Measurements from ENCODE around the gene PEDS1.

DNA sequence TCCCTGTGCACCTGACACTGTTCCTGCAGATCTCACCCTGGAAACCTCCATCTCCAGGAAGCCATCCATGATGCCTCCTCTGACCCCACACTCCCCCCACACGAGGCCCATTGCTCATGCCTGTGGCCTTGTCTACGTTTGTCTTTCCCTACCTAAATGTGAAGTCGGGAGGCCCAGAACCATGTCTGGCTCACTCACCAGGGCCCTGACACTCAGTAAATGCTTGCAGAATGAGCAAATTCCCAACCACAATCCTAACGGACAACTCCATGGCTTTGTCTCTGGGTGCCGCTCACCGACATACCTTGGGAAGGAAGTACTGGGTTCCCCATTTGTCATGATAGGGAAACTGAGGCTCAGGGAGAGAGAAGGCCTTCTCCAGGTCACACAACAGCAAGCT is 7.3 kb downstream of the PEDS1 start:
- TF ChIP-seq CTCF (IDR thresholded peaks at IDR 0.05; ENCODE audit: insufficient read depth, low read depth, low read length) = no peak
- TF ChIP-seq EZH2 (IDR thresholded peaks at IDR 0.05; ENCODE audit: insufficient read depth, low read length) = no peak
